Measurements from ENCODE around the gene SERPINA1.

SERPINA1 gene

DNA sequence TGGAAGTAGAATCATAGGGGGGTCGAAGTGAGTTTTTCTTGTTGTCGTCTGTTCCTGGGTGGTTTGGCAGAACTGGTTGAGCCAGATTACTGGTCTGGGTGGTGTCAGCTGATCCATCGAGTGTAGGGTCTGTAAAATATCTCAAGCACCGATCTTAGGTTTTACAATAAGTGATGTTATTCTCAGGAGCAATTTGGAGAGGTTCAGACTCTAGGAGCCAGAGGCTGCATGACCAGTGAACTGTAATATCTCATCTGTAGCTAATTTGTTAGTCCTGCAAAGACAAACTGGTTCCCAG lies 9.7 kb upstream of the SERPINA1 start:
- DNase-seq = no peak

- no peak for DNase-seq
Observed at GRCh38 chr14:94397289-94398181, 9.1 kb upstream of the SERPINA1 start.

- DNase-seq = no peak
Observed at GRCh38 chr14:94396628-94397225, 8.3 kb upstream of the SERPINA1 start.

DNA sequence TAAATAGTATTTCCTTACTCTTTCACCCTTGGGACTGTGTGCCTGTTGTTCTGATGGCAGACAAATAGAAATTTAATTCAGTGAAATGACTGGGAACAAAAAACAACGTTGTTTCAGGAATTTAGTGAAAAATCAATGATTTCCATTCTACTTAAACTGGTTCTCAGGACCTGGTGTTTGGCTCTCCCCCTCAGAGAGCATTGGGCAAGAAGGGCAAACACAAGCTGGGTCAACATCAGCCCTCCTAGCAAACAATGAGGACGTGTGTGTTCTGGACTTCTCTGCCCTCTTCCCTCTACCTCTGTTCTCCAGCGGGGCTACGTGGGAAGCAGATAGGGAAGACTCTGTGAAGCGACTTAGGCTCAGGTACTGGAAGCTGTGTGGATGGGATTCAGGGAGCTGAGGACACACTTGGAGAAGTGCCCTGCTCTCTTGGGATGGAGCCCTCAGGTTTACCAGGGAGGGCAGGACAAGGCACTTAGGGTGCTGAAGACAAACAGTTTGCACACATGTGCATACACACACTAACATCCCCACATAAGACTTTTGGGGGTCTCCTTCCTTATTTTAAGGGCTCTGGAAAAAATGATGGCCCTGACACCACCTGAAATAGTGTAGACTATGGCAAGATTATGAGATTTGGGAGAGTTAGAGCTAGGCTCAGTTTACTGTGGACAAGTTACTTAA lies 7.6 kb upstream of the SERPINA1 start:
- DNase-seq = no peak

- no peak for DNase-seq
Observed at GRCh38 chr14:94395282-94395887, 7.0 kb upstream of the SERPINA1 start.

DNA sequence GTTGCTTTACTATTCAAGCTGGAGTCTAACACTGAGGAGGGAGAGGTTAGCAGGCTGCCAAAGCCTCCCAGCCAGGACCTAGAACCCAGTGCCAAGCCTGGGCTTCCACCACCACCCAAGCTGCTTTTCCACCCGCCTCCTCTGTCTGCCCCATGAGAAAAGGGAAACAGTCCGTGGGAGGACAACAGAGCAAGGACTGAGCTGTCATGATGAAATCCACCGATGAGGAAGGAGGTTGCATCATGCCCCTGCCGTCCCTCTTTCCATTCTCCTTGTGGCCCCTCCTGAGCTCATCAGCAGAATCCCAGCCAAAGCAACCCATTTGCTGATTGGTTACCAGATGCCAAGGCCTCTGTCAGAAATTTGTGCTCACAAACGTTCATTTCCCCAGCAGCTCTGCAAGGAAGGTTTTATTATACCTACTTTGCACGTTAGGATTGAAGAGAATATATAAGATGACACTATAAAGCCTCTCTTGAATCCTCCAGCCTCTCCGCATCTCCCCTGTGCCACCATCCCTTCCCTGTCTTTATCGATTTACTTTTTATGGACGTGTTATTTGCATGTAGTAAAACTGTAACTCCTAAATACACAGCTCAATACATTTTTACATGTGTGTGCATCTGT lies 6.3 kb upstream of the SERPINA1 start:
- peak in 23 of 58 donors; percentile 8 to 51 (median 26) for DNase-seq

DNA sequence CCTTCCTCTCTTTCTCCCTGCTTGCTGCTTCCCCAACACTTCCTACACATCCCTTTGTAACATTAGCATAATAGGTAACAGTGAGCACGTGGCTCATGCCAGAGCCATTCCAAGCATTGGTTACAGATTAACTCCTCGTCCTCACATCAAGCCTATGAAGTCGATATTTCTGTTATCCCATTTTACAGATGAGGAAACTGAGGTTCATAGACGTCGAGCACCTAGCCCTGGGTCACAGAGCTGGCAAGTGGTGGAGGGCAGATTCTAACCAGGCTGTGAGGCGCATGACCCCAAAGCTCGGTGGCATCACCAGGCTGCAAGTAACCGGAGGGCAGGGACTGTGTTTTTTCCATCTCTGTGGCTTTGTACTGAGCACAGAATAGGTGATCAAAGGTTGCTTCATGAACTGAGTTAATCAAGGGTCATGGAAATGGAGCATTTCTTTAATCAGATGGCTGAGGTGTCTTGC lies 5.7 kb upstream of the SERPINA1 start:
- DNase-seq = no peak

DNA sequence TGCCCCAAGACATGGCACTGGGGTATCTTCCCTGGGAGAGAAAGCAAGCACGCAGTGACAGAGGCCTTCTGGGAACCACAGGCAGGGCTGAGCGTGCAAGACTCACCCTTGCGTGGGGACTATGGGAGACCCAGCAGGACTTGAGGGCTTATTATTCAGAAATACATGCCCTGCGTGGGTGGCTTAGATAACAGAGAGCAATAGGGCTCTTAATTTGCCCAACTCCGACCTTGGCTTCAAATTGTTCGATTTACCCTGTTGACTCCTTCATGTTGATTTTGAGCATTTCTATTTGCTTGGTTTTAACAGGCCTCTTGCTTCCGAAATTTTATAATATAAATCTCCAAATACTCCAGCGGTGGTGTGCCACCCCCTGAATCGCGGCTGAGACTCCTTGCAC lies 5.1 kb upstream of the SERPINA1 start:
- no peak for DNase-seq

GRCh38 chr14:94392510-94392935 lies 4.1 kb upstream of the SERPINA1 start:
- peak in 9 of 58 donors; percentile 6 to 43 (median 16) for DNase-seq

- DNase-seq = no peak
Observed at GRCh38 chr14:94391281-94391975, 3.0 kb upstream of the SERPINA1 start.

DNA sequence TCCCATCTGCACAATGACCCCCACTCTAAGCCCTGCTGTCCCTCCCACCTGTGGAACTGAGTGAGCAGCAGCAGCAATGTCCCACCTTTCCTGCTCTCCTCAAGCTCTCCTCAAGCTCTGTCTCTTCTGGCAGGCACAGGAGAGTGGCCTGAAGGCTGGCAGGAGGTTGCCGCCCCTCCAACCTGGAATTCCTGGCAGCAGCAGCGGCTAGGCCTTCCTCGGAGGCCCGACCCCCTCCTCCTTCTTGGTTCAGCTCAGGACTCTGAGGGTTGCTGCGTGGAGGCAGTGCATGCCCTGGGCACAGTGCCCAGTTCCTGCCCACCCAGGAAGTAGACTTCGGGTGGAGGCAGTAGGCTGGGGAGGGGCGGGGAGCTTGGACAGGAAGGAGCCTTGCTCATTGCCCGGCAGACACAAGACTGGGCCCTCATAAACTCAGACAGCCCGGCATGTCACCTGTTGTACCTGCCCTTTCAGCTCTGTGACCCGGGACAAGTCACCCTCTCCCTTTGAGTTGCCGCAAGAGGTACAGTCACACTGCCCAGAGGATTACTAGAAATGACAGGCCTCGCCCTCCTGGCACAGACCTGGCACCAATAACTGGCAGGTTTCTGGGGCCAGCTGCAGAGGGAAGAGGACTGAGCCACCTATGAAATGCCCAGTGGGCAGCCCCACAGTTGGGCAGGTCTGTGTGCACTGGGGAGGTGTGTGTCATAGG lies 2.1 kb upstream of the SERPINA1 start:
- DNase-seq = peak in 24 of 58 donors; percentile 9 to 50 (median 28)

DNA sequence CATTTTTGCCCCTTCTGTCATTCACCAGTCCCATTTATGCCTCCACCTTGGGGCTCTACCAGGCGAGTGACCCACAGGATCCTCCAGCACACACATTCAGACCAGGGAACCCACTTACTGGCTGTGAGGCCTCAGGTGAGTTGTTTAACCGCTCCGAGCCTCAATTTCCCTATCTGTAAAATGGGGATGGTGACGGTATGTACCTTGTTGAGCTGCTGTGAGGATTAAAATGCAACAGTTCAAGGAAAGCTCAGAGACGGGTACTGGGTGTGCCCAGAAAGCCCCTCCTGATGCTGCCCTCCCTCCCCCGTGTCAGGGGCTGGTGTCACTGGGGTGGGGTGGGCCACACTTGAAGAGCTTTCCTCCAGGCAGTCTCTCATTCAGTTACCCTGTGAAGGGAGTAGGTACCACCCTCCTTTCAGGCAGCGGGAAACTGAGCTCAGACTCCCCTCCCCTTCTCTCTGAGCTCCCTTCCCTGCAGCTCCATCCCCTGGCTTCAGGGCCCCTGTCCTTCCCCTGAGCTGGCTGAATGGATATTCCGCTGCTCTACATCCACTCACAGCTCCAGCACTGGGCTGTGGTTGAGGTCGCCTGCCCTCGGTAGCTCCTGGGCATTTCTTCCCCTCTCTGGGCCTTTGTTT lies 1.4 kb upstream of the SERPINA1 start:
- DNase-seq = no peak

DNA sequence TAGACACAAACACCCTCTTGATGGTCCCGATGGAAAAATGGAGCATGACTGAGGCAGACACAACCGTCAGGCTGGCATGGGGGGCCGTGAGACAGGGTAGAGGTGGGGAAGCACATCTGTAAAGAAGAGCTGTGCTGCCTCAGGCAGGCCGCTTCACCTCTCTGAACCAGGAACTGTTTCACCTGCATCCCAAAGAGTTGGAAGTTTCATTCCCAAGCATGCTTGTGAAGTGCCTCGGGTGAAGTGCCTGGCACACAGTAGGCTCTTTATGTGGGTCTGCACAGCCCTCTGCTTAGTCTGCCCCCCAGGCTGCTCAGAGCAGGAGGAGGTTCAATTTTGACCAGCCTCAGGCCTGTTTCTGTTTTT lies 685 bp upstream of the SERPINA1 start:
- DNase-seq = no peak

- no peak for DNase-seq
Observed at GRCh38 chr14:94388027-94388383, 397 bp downstream of the SERPINA1 start.

GRCh38 chr14:94387051-94388026 lies 1.1 kb downstream of the SERPINA1 start:
- DNase-seq = no peak

DNA sequence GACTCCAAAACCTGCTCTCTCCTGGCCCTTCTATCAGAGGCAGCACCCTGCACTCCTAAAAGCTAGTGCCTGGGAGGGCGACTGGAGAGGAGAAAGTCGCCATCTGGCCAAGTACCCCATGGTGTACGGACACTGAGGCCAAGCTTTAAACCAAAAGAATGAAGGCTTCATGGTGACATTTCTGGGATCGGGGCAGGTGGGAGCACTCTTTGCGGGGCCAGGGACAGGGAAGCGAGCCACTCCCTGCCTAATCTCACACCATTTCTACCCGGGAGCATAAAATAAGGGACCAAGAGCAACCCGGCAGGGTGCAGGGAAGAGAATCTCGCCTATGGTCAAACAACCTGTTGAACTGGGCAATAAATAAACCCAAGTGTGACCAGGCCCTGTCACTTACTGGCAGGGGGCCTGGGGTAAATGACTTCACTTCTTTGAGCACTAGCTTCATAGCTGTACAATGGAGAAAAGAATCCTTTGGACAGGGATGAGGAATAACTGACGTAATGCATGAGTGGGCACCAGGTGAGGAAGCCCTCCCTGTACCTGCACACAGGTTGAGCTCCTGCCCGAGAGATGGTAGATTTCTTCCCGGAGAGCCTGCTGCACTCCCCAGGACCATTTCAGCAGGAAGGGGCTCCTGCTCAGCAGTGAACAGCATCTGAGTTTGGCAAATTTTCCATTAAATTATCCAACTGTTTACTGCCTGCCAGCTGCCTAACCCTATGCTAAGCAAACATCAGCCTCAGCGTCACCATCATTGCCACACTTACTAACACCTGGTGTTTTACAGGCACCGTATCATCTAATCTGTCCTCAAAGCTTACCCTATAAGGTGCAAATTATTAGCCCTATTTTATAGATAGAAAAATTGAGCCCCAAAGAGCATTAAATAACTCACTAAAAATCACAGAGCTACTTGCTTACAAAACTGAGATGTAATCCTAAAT lies 2.0 kb downstream of the SERPINA1 start:
- DNase-seq = no peak

GRCh38 chr14:94385553-94386057 lies 2.8 kb downstream of the SERPINA1 start:
- DNase-seq = no peak

All from anterior cingulate cortex (tissue), 58 donors.